Measurements from ENCODE around the gene ENOPH1. TPM values are rescaled to one million over a fixed set of nuclear protein-coding genes. Genes with fewer than 3 reads are reported as not detected.

ENOPH1 gene
- total and polyA plus RNA-seq, 9 of the 15 experiments (the other 6 are each of a cell fraction or from before 2014, with no cell fraction given): 29.8 to 71.4 (median 48.9) TPM

DNA sequence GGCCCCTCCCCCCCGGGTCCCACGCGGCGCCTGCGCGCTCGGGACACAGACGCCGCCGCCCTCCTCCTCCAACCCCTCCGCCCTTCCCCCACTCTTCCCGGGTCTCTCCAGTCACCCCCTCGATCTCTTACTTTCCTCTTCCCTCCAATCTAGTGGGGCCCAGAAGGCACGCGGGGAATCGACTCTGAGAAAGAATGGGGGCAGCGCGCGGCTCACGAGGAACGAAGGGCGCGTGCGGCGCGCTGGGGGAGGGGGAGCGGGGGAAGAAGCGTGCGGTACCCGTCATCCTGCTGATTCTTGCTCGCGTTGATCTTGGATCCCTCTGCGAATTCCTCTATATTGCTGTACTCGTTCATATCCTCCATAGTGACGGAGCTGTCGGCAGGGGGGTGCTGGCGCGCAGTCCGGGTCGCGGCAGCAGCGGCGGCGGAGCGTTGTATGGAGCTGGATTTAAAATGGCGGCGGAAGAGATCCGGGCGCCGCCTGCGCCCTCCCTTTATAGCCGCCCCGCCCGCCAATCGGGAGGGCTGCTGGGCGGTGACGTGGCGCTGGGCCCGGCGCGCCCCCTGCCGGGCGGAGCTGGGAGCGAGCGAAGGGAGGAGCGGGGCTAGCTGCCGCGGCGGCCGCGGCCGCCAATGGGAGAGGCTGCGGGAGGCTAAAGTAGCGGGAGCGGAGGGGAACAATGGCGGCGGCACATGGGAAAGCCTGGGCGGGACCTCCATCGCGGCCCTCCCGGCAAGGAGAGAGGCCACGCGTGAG, 1.2 kb upstream of the ENOPH1 start (continued):
- TF ChIP-seq ZNF143 (CRISPR knock-in tag; IDR thresholded peaks at IDR 0.05) (no peak), GABPB2 (CRISPR knock-in tag; conservative IDR thresholded peaks at IDR 0.05) (no peak), SETDB1 (IDR thresholded peaks at IDR 0.05; ENCODE audit: low read length) (no peak), COPS2 (conservative IDR thresholded peaks at IDR 0.05) (no peak), SPI1 (IDR thresholded peaks at IDR 0.05; ENCODE audit: borderline replicate concordance, low read depth, low read length) (no peak), ESRRA (IDR thresholded peaks at IDR 0.05; ENCODE audit: borderline replicate concordance, low read depth) (peak; percentile 54; the same call in 1 of the 2 replicates), THRB (CRISPR knock-in tag; conservative IDR thresholded peaks at IDR 0.05) (no peak), PURB (CRISPR knock-in tag; IDR thresholded peaks at IDR 0.05; ENCODE audit: low read depth) (no peak), ZBTB17 (CRISPR knock-in tag; IDR thresholded peaks at IDR 0.05) (no peak), ZNF561 (CRISPR knock-in tag; conservative IDR thresholded peaks at IDR 0.05) (no peak), ZNF668 (CRISPR knock-in tag; IDR thresholded peaks at IDR 0.05) (no peak), KDM5B (IDR thresholded peaks at IDR 0.05; ENCODE audit: insufficient replicate concordance, low read depth, low read length) (peak; percentile 84), E2F8 (IDR thresholded peaks at IDR 0.05; ENCODE audit: low read depth, partially characterized antibody) (peak; percentile 10), YY1 (IDR thresholded peaks at IDR 0.05; ENCODE audit: borderline replicate concordance in 1 of 3, control insufficient read depth in 1 of 3, extremely low read depth in 1 of 3, insufficient read depth in 3 of 3, insufficient read length in 1 of 3, insufficient replicate concordance in 2 of 3, low read depth in 1 of 3, low read length in 2 of 3) (peak; percentile 82 to 93 (median 92)), HCFC1 (IDR thresholded peaks at IDR 0.05; ENCODE audit: low read depth, low read length) (peak; percentile 67), TBP (optimal IDR thresholded peaks at IDR 0.05; ENCODE audit: low read depth, low read length) (no peak), PHF21A (IDR thresholded peaks at IDR 0.05; ENCODE audit: borderline replicate concordance, low read depth) (no peak), BCL6 (CRISPR knock-in tag; IDR thresholded peaks at IDR 0.05) (no peak), POLR2G (IDR thresholded peaks at IDR 0.05; ENCODE audit: low read depth, low read length) (peak; percentile 97)
- TF ChIP-seq, protein P1, sequence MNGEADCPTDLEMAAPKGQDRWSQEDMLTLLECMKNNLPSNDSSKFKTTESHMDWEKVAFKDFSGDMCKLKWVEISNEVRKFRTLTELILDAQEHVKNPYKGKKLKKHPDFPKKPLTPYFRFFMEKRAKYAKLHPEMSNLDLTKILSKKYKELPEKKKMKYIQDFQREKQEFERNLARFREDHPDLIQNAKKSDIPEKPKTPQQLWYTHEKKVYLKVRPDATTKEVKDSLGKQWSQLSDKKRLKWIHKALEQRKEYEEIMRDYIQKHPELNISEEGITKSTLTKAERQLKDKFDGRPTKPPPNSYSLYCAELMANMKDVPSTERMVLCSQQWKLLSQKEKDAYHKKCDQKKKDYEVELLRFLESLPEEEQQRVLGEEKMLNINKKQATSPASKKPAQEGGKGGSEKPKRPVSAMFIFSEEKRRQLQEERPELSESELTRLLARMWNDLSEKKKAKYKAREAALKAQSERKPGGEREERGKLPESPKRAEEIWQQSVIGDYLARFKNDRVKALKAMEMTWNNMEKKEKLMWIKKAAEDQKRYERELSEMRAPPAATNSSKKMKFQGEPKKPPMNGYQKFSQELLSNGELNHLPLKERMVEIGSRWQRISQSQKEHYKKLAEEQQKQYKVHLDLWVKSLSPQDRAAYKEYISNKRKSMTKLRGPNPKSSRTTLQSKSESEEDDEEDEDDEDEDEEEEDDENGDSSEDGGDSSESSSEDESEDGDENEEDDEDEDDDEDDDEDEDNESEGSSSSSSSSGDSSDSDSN (IDR thresholded peaks at IDR 0.05; ENCODE audit: borderline replicate concordance in 1 of 2, low read depth in 2 of 2, low read length in 2 of 2): no peak
- TF ChIP-seq, protein P2, sequence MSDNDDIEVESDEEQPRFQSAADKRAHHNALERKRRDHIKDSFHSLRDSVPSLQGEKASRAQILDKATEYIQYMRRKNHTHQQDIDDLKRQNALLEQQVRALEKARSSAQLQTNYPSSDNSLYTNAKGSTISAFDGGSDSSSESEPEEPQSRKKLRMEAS (CRISPR knock-in tag; IDR thresholded peaks at IDR 0.05): peak; percentile 76
